ENCODE measurements around the gene GCSH.
"Not testable (repeated sequence)": the region's sequence is repeated elsewhere in the genome, so short reads cannot be mapped to it uniquely, and the experiment has no call there.

Gene GCSH

DNA sequence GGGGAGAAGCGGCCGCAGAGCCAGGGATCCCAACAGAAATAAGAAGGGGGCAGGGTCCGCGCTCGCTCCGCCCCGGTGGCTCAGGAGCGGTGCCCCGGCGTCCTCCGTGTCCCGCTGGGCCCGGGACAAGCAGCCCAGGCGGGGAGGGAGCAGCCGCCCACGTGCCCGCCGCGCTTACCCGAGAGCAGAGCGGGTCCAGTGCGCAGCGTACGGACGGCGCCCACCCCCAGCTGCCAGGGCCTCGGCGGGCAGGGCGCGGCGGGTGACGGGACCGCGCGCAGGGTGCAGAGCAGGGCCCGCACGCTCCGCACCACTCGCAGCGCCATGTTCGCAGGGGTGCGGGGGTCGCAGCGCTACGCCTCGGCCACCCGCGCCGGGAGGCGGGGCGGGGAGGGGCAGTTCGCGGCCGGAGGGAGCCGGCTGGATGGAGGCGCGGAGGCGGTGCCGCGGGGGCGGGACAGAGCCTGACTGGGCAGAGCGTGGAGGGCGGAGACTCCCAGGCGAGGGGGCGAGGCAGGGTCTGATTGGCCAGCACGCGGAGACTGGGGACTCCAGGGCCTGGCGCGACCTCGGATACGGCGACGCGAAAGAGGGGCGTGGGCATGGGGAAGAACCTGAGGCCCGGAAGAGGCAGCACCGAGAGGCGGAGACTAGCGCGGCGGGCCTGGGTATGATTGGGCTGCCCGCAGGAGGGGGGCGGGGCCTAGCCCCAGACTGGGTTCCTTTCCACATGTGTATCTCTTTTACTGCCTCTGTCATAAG lies at the start of gene GCSH:
GCSH (minus strand) TSS at position 443 of the 762 bp plus-strand sequence; CDS start at position 326, 117 bp downstream.
- DNase-seq = peak; percentile 94

DNA sequence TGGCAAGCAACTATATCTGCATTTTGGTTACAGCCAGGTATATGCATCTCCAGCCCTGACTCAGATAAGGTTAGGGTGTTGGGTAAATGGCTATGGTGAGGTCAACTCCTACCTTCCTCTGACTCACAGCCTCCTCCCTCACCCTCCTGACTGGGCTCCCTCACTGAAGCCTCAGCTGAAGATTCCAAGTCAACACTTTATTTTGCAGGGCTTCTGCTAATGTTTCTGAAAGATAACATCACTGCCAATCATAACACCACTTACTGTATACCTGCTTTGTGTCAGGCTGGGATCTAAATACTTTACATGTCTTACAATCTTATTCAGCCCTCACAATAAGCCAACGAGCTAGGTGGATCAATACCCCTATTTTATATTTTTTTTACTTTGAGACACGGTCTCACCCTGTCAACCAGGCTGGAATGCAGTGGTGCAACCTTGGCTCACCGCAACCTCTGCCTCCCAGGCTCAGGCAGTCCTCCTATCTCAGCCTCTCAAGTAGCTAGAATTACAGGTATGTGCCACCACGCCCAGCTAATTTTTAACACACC lies 47.8 kb upstream of the GCSH start:
- DNase-seq = no peak

- DNase-seq = no peak
Measured at GRCh38 chr16:81142864-81143263, 46.7 kb upstream of the GCSH start.

DNA sequence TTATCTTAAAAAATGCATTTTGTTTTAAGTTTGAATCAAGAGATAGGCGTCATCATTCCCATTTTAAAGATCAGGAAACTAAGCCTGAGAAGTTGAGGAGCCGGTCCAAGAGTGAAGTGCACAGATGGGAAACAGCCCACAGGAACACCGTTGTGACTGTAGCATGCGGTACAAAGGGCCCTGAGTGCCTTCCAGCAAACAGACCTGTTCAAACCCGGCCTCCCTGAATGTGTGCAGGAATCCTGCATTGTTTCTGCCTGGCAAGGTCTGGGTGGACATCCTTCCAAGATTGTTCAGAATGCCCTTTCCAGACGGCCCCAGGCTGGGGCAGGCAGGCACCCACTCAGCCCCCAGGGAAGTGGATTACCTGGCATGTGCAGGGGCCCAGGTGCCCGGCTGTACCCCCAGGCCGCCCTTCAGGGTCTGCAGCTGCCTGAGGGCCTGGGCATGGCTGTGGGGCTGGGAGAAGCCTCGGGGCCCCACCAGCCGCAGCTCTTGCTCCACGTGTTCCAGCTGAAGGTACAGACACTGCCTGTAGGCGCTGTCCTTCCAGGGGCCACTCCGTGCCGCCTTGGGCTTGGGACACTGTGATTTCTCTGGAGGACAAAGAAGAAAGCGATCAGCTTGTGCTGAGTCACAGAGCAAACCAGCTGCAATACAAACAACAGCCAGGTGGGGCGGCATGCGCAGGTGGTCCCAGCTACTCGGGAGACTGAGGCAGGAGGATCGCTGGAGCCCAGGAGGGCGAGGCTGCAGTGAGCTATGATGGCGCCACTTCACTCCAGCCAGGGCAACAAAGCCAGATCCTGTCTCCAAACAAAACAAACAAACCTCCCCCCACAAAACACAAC lies 45.0 kb upstream of the GCSH start:
- no peak for DNase-seq

DNA sequence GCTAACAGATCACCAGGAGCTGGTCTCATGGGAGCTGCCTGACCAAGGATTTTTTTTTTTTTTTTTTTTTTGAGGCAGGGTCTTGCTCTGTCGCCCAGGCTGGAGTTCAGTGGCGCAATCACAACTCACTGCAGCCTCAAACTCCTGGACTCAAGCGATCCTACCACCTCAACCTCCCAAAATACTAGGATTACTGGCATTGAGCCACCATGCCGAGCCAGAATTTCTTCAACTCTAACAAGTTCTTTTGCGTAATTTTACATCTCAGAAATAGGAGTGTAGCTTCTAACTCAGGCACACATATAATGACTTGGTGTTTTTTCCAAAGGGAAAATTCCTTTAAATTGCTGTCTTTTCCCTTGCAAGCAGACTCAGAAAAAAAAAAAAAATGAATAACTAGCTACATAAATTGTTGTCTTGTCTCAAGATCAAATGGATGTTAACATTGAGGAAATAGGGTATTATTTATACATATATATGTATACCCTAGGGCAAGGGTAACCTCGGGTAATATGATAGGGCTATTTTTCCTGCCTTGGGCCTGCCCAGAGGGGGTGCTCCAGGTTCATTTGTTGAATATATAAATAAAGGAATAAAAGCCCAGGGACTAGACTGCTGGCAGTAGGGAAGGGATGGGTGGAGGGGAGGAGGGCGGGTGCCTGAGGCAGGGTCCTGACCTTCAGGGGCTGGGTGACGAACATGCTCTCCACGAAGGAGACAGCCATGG lies 42.8 kb upstream of the GCSH start:
- DNase-seq = no peak

DNA sequence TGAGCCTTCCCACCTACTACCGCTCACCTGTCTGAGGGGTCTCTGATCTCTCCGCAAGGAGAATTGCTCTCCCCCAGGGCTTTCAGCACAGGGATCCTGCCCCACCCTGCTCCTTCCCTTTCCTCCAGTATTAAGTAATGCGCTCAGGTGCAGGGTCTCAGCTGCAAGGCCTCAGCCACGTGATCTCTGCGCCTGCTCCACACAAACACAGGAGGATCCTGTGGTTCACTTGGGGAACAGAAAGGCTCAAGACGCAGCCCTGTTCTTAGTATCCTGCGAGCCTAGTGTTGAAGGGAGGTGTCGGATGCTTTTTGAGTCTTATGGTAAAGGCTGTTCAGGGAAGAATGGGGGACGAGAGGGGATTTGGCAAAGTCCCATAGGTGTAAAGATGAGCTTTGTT lies 41.6 kb upstream of the GCSH start:
- DNase-seq = no peak

GRCh38 chr16:81136390-81137335 lies 40.5 kb upstream of the GCSH start:
- no peak for DNase-seq

DNA sequence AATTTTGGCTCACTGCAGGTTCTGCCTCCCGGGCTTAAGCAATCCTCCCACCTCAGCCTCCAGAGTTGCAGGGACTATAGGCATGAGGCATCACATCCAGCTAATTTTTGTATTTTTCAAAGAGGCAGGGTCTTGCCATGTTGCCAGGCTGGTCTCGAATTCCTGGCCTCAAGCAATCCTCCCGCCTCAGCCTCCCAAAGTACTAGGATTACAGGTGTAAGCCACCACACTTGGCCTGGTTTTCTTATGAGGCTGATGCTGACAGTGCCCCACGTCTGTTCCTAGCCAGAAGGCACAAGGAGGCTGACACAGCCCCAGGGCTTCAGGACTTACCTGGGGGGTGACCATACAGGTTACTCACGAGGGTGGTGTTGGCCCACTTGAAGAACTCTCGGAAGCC lies 33.9 kb upstream of the GCSH start:
- DNase-seq = no peak

GRCh38 chr16:81128726-81129524 lies 32.7 kb upstream of the GCSH start:
- no peak for DNase-seq

GRCh38 chr16:81127051-81127450 lies 30.9 kb upstream of the GCSH start:
- no peak for DNase-seq

DNA sequence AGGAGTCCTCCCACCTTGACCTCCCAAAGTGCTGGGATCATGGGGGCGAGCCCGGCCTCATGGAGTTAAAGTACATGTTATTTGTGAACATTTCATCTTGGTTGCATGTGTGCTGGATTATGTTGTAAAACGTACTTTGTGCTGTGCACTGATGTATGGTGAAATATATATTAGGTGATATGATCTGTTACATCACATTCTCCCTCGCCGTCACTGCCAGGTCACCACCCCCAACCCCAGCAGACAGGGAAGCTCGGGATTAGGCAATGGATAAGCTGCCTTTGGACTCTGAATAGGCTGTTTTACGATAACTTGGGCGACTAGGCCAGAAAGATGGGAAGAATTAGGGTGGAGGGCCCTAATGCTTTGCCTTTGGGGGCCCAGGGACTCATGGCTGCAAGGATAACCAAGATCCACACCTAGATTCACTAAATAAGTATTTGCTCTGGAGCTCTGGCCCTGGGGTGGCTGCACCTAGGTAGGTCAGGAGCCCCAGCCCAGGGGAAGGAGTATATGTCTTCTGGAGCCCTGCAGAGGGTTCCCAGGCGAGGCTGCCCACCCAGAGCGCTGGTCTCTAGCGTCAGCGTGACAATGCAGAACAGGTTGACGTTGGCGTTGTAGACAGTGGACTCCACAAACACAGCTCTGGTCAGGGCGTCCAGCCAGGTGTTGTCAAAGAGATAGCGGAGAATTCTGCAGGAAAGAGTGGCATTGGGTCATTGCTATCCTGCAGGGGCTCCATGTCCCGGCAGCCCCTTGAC lies 27.1 kb upstream of the GCSH start:
- DNase-seq = no peak

- DNase-seq = no peak
Measured at GRCh38 chr16:81121474-81121990, 25.3 kb upstream of the GCSH start.

- no peak for DNase-seq
Measured at GRCh38 chr16:81117436-81117835, 21.2 kb upstream of the GCSH start.

DNA sequence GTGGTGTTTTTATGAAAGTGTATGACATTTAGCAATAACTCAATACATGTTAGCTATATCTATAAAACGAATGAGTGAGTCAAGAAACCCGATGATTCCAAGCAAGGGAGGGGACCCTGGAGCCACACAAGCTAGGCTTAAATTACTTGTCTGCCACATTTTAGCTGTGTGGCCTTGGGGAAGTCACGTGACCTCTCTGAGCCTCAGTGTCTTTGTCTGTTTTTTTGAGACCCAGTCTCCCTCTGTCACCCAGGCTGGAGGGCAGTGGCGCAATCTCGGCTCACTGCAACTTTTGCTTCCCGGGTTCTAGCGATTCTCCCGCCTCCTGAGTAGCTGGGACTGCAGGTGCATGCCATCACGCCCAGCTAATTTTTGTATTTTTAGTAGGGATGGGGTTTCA lies 20.1 kb upstream of the GCSH start:
- DNase-seq = no peak

- no peak for DNase-seq
Measured at GRCh38 chr16:81112453-81112852, 16.3 kb upstream of the GCSH start.

- not testable (repeated sequence) for DNase-seq
Measured at GRCh38 chr16:81109274-81109673, 13.1 kb upstream of the GCSH start.

- no peak for DNase-seq
Measured at GRCh38 chr16:81107511-81107910, 11.3 kb upstream of the GCSH start.

DNA sequence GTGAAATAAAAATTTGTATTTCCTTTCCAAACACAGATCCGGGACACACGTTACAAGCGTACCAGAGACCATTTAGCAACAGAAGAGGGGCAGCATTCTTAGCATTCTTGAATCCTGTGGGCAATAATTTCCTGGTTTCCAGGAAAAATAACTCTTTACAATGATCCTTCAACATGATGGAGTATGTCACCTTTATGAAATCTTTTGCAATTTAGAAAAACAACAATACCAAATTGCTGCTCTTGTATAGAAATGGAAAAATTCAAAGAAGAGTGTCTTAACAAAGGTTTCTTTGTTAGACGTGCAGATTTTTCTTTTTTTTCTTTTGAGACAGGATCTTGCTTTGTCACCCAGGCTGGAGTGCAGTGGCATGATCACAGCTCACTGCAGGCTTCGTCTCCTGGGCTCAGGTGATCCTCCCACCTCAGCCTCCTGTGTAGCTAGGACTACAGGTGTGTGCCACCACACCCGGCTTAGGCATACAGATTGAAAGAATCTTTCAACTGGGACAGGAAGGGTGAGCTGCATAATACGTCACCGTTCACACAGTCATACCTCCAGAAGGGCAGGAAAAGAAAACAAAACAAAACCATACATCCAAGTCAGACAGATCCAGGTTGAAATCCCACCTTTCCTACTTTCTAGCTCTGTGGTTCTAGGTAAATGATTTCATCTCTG lies 10.8 kb upstream of the GCSH start:
- DNase-seq = no peak

GRCh38 chr16:81105946-81106345 lies 9.8 kb upstream of the GCSH start:
- no peak for DNase-seq

- no peak for DNase-seq
Measured at GRCh38 chr16:81101702-81102101, 5.5 kb upstream of the GCSH start.

Data from activated T-cell treated with anti-CD3 and anti-CD28 coated beads for 4 hours (primary cell).